C4-2B (cell line): Measurements from ENCODE around the gene CD34.

Experiments used
- ZFX ChIP-seq: fragments of 450-650 bp; IDR thresholded peaks from 2 replicates; pipeline ENCODE4 v1.6.1; 2017
- TF ChIP-seq, protein P1 (sequence below): fragments of 450-650 bp; conservative IDR thresholded peaks from 2 replicates; pipeline ENCODE4 v1.5.1; 2017; ENCODE audit warnings: mild to moderate bottlenecking

DNA sequence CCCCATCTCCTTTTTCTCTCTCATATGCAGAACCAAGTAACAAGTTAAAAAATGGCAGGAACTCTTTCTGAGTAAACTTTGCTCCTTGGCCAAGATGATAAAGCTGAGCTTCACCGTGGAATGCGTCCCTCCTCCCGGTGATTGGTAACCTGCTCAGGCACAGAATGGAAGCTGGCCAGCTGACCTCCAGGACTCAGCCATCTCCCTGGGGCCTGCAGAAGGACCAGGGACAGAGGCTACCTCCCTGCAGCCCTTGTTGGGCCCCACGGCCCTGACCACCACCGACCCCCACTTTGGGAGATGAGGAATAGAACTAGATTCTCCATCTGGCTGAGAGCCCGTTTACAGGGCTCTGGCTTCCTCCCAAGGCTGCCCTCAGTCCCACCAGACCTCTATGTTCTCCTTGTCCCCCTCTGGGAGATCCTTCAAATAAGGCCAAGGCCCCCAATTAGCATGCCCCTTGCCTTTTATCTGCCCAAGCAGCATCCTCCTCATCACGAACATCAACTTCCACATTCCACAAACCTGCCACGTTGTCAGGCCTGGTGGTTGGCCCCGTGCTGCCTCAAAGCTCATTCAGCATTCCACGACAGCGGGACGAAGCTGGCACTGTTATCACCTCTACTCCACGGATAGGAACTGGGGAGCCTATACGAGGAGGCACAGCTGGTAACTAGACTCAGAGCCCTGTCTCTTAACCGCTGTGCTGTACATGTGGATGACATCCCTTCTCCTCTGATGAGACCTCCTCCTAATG is 74.2 kb downstream of the CD34 start:
- TF ChIP-seq, protein P1, sequence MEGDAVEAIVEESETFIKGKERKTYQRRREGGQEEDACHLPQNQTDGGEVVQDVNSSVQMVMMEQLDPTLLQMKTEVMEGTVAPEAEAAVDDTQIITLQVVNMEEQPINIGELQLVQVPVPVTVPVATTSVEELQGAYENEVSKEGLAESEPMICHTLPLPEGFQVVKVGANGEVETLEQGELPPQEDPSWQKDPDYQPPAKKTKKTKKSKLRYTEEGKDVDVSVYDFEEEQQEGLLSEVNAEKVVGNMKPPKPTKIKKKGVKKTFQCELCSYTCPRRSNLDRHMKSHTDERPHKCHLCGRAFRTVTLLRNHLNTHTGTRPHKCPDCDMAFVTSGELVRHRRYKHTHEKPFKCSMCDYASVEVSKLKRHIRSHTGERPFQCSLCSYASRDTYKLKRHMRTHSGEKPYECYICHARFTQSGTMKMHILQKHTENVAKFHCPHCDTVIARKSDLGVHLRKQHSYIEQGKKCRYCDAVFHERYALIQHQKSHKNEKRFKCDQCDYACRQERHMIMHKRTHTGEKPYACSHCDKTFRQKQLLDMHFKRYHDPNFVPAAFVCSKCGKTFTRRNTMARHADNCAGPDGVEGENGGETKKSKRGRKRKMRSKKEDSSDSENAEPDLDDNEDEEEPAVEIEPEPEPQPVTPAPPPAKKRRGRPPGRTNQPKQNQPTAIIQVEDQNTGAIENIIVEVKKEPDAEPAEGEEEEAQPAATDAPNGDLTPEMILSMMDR: no peak
- TF ChIP-seq ZFX: no peak
